Head of caudate nucleus (tissue), 42 donors: ENCODE results near the gene RNH1.
A peak's percentile ranks its signal among the peaks of the same experiment; 100 is the strongest.

ENCODE experiments used
- DNase-seq, 42 donors: peaks; one replicate each; pipeline versions ENCODE4 v3.0.0 to v3.0.0-alpha.2; 2020 to 2021; ENCODE audit warnings: mixed read lengths in 7 of 42
- intact Hi-C: fragments of 100-400 bp; cut with DNase I; formaldehyde crosslinking; loops from one replicate; pipeline ENCODE4 v1.15.0; 2022

The RNH1 gene

GRCh38 chr11:489610-490185 lies 17.3 kb downstream of the RNH1 start:
- DNase-seq = no peak
- intact Hi-C loops = no loop called here

- DNase-seq = peak in 9 of 42 donors; percentile 27 to 67 (median 59)
- intact Hi-C loops = no loop called here
Observed at GRCh38 chr11:488992-489391, 18.1 kb downstream of the RNH1 start.

- intact Hi-C loops = no loop called here
- no peak for DNase-seq
Observed at GRCh38 chr11:488579-488978, 18.5 kb downstream of the RNH1 start.

GRCh38 chr11:488062-488461 lies 19.0 kb downstream of the RNH1 start:
- no peak for DNase-seq
- intact Hi-C loops = no loop called here

GRCh38 chr11:487571-488021 lies 19.4 kb downstream of the RNH1 start:
- intact Hi-C loops = no loop called here
- DNase-seq = no peak

- intact Hi-C loops = no loop called here
- DNase-seq = no peak
Observed at GRCh38 chr11:486189-486588, 20.9 kb downstream of the RNH1 start.

GRCh38 chr11:484616-485015 lies 22.4 kb downstream of the RNH1 start:
- intact Hi-C loops = no loop called here
- DNase-seq = no peak

GRCh38 chr11:479311-479710 lies 27.7 kb downstream of the RNH1 start:
- peak in 15 of 42 donors; percentile 30 to 69 (median 49) for DNase-seq
- intact Hi-C loops = no loop called here

- intact Hi-C loops = no loop called here
- peak in 2 of 42 donors; percentile 33 to 48 for DNase-seq
Observed at GRCh38 chr11:477052-477715, 29.9 kb downstream of the RNH1 start.

- no peak for DNase-seq
- intact Hi-C loops = no loop called here
Observed at GRCh38 chr11:476416-476815, 30.6 kb downstream of the RNH1 start.

- no peak for DNase-seq
- intact Hi-C loops = no loop called here
Observed at GRCh38 chr11:475941-476340, 31.1 kb downstream of the RNH1 start.

- intact Hi-C loops = no loop called here
- no peak for DNase-seq
Observed at GRCh38 chr11:474914-475506, 32.0 kb downstream of the RNH1 start.

GRCh38 chr11:473962-474785 lies 32.9 kb downstream of the RNH1 start:
- intact Hi-C loops = no loop called here
- no peak for DNase-seq

- intact Hi-C loops = no loop called here
- no peak for DNase-seq
Observed at GRCh38 chr11:473415-473814, 33.6 kb downstream of the RNH1 start.

GRCh38 chr11:472816-473215 lies 34.2 kb downstream of the RNH1 start:
- intact Hi-C loops = no loop called here
- no peak for DNase-seq

GRCh38 chr11:472272-472671 lies 34.8 kb downstream of the RNH1 start:
- intact Hi-C loops = no loop called here
- DNase-seq = no peak

GRCh38 chr11:471468-472145 lies 35.4 kb downstream of the RNH1 start:
- intact Hi-C loops = no loop called here

GRCh38 chr11:469684-470560 lies 37.1 kb downstream of the RNH1 start:
- intact Hi-C loops = no loop called here
- peak; percentile 59 to 93 (median 81) for DNase-seq

More at GRCh38 chr11:471468-472145, 35.4 kb downstream of the RNH1 start:
- no peak for DNase-seq
